ENCODE data around the gene PTGS1. TPM values are rescaled to one million over a fixed set of nuclear protein-coding genes. Genes with fewer than 3 reads are reported as not detected.

The PTGS1 gene
- total and polyA plus RNA-seq, 2 of the 8 experiments (the other 6 are each of a cell fraction or from before 2014, with no cell fraction given), result 1.1 to 1.9 TPM

DNA sequence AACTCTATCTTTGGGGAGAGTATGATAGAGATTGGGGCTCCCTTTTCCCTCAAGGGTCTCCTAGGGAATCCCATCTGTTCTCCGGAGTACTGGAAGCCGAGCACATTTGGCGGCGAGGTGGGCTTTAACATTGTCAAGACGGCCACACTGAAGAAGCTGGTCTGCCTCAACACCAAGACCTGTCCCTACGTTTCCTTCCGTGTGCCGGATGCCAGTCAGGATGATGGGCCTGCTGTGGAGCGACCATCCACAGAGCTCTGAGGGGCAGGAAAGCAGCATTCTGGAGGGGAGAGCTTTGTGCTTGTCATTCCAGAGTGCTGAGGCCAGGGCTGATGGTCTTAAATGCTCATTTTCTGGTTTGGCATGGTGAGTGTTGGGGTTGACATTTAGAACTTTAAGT is 21.5 kb downstream of the PTGS1 start (continued):
- TF ChIP-seq CHD1 (IDR thresholded peaks at IDR 0.05; ENCODE audit: low read depth, low read length) (no peak), SP4 (IDR thresholded peaks at IDR 0.05; ENCODE audit: low read length) (no peak), CTCF (IDR thresholded peaks at IDR 0.05; ENCODE audit: control extremely low read depth in 1 of 3, insufficient read depth in 1 of 3, low read depth in 1 of 3, low read length in 3 of 3) (no peak), SIX5 (IDR thresholded peaks at IDR 0.05; ENCODE audit: low read depth, low read length) (no peak)

Data from H1 (cell line).